ENCODE results near the gene FOXN4.

Gene FOXN4

DNA sequence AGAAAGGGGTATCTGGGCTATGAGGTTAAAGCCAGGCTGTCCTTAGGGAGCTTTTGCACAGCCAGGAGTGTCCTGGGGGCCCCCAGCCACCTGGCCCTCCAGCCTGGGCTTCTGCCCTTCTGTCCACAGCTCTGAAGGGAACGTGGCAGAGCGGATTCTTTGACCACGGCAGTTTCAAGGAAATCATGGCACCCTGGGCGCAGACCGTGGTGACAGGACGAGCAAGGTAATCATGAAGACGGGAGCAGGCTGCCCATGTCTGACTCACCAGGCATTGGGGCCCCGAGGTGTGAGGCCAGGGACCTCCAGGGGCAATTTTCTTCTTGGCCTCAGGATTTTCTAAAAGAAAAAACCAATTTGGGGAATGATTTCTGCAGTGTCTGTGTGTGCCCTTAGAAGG, 53.1 kb downstream of the FOXN4 start:
- CTCF ChIA-PET, result interaction anchor here (1.0 to 5.4 kb wide), 4 partner anchors 7 to 141 kb away, joined by 3 to 23 read pairs (median 4); no protein-coding TSS in a partner anchor
- no peak for DNase-seq (ENCODE audit: low read depth, low spot score)
- POLR2A ChIA-PET, result no interaction called here
- TF ChIP-seq, protein P1, sequence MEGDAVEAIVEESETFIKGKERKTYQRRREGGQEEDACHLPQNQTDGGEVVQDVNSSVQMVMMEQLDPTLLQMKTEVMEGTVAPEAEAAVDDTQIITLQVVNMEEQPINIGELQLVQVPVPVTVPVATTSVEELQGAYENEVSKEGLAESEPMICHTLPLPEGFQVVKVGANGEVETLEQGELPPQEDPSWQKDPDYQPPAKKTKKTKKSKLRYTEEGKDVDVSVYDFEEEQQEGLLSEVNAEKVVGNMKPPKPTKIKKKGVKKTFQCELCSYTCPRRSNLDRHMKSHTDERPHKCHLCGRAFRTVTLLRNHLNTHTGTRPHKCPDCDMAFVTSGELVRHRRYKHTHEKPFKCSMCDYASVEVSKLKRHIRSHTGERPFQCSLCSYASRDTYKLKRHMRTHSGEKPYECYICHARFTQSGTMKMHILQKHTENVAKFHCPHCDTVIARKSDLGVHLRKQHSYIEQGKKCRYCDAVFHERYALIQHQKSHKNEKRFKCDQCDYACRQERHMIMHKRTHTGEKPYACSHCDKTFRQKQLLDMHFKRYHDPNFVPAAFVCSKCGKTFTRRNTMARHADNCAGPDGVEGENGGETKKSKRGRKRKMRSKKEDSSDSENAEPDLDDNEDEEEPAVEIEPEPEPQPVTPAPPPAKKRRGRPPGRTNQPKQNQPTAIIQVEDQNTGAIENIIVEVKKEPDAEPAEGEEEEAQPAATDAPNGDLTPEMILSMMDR (IDR thresholded peaks at IDR 0.05; ENCODE audit: insufficient read depth, low read length, missing control alignments), result no peak
- H3K4me3 ChIP-seq (ENCODE audit: low read depth, low read length), result no peak overlapping the region

- ChIA-PET CTCF (interaction anchor here (1.0 to 5.4 kb wide), 5 partner anchors 8 to 145 kb away, joined by 3 to 23 read pairs (median 4); no protein-coding TSS in a partner anchor), POLR2A (no interaction called here)
Measured at GRCh38 chr12:109255377-109255776, 53.7 kb downstream of the FOXN4 start.

DNA sequence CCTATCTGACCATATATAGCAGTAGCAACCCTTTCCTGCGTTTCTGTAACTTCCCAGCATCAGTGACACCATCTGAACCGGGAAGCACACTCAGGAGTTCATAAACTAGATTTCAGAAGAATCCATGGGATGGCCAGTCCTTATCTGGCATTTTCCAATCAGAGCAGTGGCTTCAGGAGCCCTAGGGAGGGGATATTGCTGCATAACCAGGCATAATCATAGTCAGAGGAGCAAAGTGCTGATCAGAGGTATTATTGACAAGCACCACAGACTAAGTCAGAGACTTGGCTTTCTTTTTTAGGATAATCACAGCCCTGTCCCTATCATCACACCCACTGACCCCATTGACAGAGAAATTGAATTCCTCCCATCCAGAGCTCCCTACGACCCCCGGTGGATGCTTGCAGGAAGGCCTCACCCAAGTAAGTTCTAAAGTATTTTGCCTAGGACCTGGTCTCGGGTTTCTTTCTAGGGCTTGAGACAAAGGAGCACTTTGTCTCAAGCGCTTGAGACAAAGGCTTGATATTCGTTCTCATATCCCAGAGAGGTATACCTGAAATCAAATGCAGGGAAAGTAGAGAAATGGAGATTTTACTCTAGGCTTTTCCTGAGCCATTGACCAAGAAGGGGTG, 55.1 kb downstream of the FOXN4 start:
- H3K4me3 ChIP-seq (ENCODE audit: low read depth, low read length), result no peak overlapping the region
- TF ChIP-seq, protein P1 (IDR thresholded peaks at IDR 0.05; ENCODE audit: insufficient read depth, low read length, missing control alignments), result no peak
- POLR2A ChIA-PET, result no interaction called here
- no peak for DNase-seq (ENCODE audit: low read depth, low spot score)
- CTCF ChIA-PET, result interaction anchor here (1.4 to 5.4 kb wide), 2 partner anchors 9 to 142 kb away, joined by 4 to 23 read pairs; no protein-coding TSS in a partner anchor

More at GRCh38 chr12:109255377-109255776, 53.7 kb downstream of the FOXN4 start:
- TF ChIP-seq, protein P1 (IDR thresholded peaks at IDR 0.05; ENCODE audit: insufficient read depth, low read length, missing control alignments), result peak; percentile 29
- DNase-seq (ENCODE audit: low read depth, low spot score), result no peak
- H3K4me3 ChIP-seq (ENCODE audit: low read depth, low read length), result no peak overlapping the region

DNA sequence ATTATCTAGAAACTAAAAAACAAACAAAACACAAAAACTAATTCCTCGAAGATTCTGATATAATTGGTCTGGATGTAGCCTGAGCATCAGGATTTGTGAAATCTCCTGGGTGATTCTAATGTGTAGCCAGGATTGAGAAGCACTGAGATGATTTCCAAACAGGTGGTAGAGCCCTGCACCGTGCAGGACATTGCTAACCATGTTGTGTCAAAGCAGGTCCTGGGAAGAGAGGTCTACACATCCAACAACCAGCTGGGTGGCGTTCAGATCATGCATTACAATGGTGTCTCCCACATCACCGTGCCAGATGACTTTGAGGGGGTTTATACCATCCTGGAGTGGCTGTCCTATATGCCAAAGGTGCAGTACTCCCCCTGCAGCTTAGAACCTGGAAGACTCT, 56.3 kb downstream of the FOXN4 start:
- POLR2A ChIA-PET, result no interaction called here
- CTCF ChIA-PET, result interaction anchor here (1.4 to 5.4 kb wide), 3 partner anchors 11 to 141 kb away, joined by 4 to 23 read pairs (median 4); no protein-coding TSS in a partner anchor
- H3K4me3 ChIP-seq (ENCODE audit: low read depth, low read length), result no peak overlapping the region
- TF ChIP-seq, protein P1 (IDR thresholded peaks at IDR 0.05; ENCODE audit: insufficient read depth, low read length, missing control alignments), result no peak
- DNase-seq (ENCODE audit: low read depth, low spot score), result no peak

DNA sequence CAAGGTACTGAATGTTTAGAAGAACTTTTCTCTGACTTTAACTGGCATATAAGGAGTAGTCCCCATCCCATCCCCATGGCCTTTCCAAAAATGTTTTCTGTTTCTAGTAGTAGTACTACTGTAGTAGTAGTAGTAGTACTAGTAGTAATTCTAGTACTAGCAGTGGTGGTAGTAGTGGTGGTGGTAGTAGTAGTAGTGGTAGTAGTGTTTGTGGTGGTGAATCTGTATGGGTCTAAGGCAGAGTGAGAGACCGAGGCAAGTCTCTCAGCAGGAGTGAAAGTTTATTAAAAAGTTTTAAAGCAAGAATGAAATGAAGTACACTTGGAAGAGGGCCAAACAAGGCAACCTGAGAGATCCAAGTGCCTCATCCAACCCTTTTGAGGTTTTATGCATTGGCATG, 58.6 kb downstream of the FOXN4 start:
- TF ChIP-seq, protein P1 (IDR thresholded peaks at IDR 0.05; ENCODE audit: insufficient read depth, low read length, missing control alignments), result no peak
- ChIA-PET CTCF (no interaction called here), POLR2A (no interaction called here)
- no peak for DNase-seq (ENCODE audit: low read depth, low spot score)
- no peak overlapping the region for H3K4me3 ChIP-seq (ENCODE audit: low read depth, low read length)

- DNase-seq (ENCODE audit: low read depth, low spot score), result no peak
- no peak overlapping the region for H3K4me3 ChIP-seq (ENCODE audit: low read depth, low read length)
- POLR2A ChIA-PET, result no interaction called here
- TF ChIP-seq, protein P1 (IDR thresholded peaks at IDR 0.05; ENCODE audit: insufficient read depth, low read length, missing control alignments), result no peak
- CTCF ChIA-PET, result interaction anchor here (0.7 to 1.3 kb wide), 2 partner anchors 123 to 136 kb away, joined by 3 read pairs; no protein-coding TSS in a partner anchor
Measured at GRCh38 chr12:109247831-109248654, 61.0 kb downstream of the FOXN4 start.

Measured in AG04449 (cell line).